Embryonic facial prominence (tissue), 1 donor: ENCODE measurements around the gene LSS.
"Not testable (repeated sequence)": the region's sequence is repeated elsewhere in the genome, so short reads cannot be mapped to it uniquely, and the experiment has no call there.

ENCODE experiments used
- DNase-seq: peaks from one replicate; pipeline ENCODE4 v3.0.0-alpha.2; 2016; ENCODE audit errors: extremely low spot score

LSS gene

GRCh38 chr21:46152927-46153246 is 75.7 kb downstream of the LSS start:
- DNase-seq = no peak

- no peak for DNase-seq
Measured at GRCh38 chr21:46151989-46152926, 76.3 kb downstream of the LSS start.

DNA sequence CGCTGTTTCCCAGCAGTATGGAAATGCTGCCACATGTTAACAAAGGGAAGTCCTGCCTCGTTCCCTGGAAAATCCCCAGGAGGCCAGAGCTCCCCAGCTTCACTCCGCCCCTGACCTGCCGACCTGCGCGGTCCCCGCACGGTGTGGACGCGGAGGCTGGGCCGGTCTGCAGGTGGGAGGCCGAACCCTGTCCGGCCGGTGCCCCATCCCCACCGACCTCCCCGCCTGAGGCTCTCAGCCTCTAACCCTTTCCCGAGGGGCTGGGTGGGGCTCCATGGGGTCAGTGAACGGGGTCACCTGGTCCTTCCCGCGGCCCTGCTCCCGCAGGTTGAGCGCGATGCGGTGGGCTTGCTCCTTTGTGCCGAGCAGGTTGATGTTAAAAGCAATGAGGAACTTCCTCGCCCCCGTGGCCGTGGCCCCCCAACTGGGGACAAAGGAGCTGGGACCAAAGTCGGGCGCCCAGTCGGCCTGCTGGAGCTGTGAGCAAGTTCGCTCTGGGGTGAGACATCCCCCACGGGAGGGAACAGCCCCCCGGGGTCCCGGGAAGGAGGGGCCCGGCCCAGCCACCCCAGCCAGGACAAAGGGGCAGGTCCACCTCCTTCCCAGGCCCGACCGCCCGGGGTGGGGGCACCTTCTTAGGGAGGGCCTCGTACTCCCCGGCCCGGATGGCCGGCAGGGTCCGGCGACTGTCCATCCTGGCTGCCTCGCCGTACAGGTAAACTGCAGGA is 77.1 kb downstream of the LSS start:
- no peak for DNase-seq

DNA sequence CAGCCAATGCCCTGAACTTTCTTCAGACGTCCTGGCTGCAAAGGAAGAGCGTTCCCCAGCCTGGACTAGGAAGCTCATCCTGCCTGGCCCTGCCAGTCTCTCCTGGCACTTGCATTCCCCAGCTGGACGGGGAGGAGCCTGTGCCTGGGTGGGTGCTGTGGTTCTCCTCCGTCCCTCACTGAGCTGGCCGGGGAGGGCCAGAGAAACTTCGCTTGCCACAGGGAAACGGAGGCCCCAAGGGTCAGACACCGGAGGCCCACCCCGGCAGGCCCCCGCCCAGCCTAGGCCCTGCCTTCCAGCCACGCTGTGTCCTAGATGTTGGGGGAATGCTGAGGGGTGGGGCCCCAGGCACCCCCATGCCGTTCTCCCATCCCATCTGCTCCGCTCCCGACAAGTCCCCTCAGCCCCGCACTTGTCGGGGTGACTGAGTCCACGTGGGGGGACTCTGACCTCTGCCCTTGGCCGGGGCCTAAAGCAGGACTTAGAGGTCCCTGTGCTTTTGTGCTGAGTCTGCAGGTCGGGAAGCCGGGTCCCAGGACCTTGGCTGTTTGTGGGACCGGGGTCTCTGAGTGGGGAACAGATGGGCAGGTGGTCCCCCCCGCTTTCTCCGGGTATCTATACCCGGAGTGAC is 78.0 kb downstream of the LSS start:
- DNase-seq = no peak

DNA sequence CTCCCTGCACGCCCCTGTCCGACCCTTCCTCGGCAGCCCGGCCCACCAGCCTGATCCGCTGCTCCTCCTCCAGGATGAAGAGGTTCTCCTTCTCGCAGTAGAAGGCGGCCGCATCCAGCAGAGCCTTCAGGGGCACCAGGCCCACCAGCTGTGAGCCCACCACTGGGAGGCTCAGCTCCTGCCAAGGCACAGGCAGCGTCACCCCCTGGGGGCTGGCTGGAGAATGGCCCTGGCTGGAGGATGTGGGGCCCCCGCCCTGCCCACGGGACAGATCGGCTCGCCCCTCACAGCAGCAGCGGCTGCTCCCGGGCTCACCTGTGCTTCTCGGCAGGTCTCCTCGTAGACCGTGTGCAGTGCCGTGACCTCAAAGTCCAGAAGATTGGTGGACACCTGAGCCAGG is 78.5 kb downstream of the LSS start:
- DNase-seq = no peak

DNA sequence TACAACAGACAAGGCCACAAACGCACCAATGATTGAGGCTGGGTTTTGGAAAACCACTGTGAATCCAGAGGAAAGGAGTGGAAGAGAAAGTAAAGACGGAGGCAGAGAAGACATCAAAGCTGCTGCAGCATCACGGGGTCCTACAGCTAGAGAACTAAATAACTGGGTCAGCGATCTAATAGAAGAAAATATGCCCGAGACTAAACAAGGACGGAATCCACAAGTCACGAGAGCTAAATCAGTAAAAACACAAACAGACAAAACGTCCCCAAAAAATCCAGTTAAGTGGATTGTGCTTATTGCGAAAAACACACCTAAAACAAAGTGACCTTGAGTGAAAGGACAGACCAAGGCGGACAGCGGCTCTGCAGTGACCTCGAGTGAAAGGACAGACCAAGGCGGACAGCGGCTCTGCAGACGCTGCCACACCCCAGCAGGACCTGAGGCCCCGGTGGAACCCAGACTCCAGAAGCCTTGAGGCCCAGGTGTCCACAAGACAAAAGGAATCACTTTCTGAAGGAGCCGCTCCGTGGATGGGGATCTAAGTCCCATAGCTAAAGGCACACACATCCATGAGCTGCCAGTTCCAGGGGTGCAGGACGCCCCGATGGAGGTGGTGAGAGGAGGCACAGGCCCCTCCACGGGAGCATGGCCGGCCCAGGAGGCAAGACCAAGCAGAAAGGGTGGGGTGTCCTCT is 79.2 kb downstream of the LSS start:
- no peak for DNase-seq

DNA sequence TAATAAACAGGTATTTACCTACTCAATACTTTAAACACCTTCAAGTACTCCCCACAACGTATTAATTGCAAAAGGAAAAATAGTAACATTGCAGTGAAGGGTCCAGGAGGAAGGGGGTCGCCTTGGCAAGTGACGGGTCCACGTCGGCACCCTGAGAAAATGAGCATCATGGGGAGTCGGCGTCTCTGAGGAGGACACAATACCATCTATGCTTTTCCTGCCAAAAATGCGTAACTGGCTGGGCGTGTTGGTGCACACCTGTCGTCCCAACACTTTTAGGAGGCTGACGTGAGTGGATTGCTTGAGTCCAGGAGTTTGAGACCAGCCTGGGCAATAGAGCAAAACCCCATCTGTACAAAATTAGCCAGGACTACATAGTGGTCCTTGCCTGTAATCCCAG is 80.5 kb downstream of the LSS start:
- DNase-seq = no peak

GRCh38 chr21:46147429-46147828 is 81.1 kb downstream of the LSS start:
- not testable (repeated sequence) for DNase-seq

DNA sequence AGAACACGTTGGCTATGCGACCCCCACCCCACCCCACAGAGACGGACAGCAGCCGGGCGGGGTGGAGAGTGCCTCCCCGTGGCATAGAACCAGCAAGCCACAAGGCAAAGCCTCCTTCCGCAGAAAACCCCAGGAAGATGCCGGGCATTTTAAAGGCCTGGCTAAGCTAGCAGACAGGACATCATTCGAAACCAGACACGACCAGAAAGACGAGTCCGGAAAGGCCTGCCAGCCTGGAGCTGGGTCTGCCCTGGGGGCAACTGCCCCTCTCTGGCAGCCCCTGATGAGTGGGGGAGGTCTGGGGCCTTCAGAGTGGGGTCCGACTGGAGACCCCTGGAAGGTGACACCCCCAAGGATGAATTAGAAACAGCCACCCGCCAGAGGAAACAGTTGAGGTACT is 81.7 kb downstream of the LSS start:
- DNase-seq = no peak

GRCh38 chr21:46145840-46146691 is 82.5 kb downstream of the LSS start:
- DNase-seq = no peak

GRCh38 chr21:46145159-46145839 is 83.3 kb downstream of the LSS start:
- no peak for DNase-seq

DNA sequence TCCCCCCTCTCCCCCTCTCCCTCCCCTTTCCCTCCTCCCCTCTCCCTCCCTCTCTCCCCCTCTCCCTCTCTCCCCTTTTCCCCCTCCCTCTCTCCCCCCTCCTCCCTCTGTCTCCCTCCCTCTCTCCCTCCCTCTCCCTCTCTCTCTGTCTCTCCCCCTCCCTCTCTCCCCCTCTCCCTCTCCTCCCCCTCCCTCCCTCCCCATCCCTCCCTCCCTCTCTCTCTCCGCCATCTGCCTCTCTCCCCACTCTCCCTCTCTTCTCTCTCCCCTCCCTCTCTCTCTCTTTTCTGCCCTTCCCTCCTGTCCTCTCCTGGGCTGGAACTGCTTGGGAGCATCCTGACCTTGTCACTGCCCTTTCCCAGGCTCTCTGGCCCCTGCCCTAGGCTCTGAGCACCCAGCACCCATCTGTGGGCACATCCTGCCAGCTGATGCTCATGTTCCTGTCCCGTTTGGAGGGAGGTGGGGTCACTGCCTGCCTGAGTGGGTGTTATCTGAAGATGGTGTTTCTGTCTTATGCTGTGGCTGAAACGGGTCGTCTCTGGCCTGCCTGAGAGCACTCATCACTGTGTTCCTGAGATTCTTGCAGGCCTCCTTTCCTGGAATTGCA is 84.0 kb downstream of the LSS start:
- DNase-seq = no peak

DNA sequence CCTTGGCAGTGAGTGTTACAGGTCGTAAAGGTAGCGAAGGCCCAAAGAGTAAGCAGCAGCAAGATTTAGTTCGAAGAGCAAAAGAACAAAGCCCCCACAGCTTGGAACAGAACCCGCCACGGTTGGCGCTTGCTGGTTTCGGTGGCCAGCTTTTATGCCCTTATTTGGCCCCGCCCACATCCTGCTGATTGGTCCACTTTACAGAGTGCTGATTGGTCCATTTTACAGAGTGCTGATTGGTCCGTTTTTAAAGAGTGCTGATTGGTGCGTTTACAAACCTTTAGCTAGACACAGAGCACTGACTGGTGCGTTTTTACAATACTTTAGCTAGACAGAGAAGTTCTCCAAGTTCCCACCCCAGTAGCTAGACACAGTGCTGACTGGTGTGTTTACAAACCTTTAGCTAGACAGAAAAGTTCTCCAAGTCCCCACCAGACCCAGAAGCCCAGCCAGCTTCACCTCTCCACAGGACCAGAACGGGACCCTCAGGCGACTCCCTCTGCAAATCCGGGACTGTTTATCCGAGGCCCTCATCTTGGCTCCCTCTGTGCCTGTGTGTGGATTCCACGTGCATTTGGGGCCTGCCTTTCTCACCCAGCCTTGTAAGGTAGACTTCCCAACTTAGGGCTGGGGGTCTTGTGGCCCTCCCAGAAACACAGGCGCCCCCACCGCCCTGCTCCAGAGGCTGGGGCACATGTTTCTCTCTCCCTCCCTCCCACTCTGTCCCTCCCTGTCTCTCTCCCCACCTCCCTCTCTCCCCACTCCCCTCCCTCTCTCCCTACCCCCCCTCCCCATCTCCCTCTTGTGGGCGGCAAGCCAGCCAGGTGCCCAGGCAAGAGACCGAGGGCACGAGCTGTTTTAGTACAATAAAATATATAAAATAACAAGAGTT is 85.7 kb downstream of the LSS start:
- DNase-seq = no peak

DNA sequence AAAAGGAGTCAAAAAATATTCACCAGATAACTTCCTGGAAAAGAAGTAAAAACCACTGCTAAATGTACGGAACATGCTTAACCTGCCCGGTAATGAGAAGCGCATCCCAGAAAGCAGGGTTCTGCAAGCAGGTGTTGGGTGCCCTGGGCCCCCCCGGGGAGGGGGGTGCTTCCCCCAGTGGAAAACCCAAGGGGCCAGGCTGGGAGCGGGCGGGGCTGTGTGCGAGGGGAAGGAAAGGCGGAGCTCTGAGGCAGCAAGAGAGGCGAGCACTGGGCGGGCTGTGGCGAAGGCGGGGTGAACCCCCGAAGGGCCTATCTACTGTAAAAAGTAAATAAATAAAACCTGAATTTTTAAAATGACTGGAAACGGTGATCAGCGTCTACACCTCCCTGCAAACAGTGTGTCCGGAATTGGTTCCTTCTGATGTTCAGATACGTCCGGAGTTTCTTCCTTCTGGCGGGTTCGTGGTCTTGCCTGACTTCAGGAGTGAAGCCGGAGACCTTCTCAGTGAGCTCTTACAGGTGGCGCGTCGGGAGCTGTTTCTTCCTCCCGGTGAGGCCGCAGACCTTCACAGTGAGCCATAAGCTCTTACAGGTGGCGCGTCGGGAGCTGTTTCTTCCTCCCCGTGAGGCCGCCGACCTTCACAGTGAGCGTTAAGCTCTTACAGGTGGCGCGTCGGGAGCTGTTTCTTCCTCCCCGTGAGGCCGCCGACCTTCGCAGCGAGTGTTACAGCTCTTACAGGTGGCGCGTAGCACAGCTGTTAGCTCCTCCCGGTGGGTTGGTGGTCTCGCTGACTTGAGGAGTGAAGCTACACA is 86.6 kb downstream of the LSS start:
- DNase-seq = no peak

- DNase-seq = not testable (repeated sequence)
Measured at GRCh38 chr21:46140352-46141003, 88.1 kb downstream of the LSS start.

DNA sequence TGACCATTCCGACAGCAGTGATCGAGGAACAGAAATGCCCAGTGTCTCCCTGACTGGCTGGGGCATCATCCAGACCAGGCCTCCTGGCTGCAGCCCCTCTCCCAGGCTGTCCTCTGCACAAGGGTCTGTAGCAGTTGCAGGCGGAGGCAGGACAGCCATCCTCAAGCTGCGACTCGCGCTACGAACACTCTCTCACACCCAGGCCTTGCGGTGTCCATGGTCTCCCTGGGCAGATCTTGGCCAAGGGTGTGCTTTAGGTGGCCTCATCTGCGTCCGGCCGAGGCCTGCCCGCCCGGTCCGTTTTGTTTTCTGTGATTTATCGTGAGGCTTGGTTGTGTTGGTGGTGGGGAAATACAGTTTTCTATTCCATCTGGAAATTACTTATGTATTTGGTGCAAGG is 88.9 kb downstream of the LSS start:
- DNase-seq = no peak

DNA sequence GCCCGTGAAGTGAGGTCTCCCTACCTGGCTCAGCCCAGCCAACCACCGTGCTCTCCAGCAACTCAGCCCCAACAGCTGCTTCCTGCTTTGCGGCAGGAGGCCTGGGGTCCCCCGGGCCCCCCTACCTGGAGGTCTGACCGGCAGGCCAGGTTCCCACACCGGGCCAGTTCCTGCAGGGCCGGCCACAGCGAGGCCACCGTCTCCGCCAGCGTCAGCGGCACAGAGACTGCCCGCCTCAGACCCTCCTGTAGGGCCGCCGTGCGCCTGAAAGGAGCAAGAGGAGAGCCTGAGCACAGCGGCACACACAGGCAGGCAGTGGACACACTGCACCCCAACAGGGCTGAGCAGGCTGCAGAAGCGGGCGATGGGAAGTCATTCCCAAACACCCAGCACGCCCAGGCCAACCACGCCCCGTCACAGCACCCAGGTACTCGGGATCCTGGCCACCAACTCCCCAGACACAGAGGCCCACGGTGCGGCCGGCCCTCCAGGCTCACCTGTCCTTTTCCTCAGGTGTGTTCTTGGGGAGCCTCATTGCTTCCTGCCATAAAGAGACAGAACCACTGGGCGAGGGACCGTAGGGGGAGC is 90.1 kb downstream of the LSS start:
- DNase-seq = no peak
